ENCODE measurements around the gene KCNK3.
A peak's percentile ranks its signal among the peaks of the same experiment; 100 is the strongest.
"Not testable (repeated sequence)": the region's sequence is repeated elsewhere in the genome, so short reads cannot be mapped to it uniquely, and the experiment has no call there.

KCNK3 gene

DNA sequence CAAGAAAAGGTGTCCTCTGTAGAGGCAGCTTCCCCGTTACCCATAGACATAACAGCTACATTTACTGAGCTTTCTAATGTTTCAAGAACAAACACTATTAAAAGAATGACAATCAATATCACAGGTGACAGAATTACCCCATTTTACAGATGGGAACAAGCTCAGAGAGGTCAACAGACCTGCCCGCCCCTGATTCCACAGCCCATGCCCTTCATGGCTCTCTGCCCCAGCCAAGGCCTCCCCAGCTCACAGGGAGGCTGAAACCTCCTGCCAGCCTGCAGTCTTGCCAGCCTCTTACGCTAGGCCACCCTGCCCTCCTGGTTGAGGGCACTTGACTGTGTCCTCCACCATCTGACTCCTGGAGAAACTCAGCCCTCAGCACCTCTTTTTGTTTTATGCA lies 52.4 kb downstream of the KCNK3 start:
- in situ Hi-C loops (cut with HindIII; ENCODE audit: low pct_ligation_motif_present, low sequenced_read_pairs) = no loop called here
- H3K36me3 ChIP-seq (replicated peaks) = no peaks in the 10 kb centered on the region
- H3K27ac ChIP-seq = no peak overlapping the region
- no peaks in the 10 kb centered on the region for H3K27me3 ChIP-seq (replicated peaks)
- no peak overlapping the region for H3K4me3 ChIP-seq (ENCODE audit: low read depth, low read length)
- TF ChIP-seq, protein P1, sequence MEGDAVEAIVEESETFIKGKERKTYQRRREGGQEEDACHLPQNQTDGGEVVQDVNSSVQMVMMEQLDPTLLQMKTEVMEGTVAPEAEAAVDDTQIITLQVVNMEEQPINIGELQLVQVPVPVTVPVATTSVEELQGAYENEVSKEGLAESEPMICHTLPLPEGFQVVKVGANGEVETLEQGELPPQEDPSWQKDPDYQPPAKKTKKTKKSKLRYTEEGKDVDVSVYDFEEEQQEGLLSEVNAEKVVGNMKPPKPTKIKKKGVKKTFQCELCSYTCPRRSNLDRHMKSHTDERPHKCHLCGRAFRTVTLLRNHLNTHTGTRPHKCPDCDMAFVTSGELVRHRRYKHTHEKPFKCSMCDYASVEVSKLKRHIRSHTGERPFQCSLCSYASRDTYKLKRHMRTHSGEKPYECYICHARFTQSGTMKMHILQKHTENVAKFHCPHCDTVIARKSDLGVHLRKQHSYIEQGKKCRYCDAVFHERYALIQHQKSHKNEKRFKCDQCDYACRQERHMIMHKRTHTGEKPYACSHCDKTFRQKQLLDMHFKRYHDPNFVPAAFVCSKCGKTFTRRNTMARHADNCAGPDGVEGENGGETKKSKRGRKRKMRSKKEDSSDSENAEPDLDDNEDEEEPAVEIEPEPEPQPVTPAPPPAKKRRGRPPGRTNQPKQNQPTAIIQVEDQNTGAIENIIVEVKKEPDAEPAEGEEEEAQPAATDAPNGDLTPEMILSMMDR (IDR thresholded peaks at IDR 0.05; ENCODE audit: low read depth, low read length, missing control alignments) = no peak
- no peak for DNase-seq

DNA sequence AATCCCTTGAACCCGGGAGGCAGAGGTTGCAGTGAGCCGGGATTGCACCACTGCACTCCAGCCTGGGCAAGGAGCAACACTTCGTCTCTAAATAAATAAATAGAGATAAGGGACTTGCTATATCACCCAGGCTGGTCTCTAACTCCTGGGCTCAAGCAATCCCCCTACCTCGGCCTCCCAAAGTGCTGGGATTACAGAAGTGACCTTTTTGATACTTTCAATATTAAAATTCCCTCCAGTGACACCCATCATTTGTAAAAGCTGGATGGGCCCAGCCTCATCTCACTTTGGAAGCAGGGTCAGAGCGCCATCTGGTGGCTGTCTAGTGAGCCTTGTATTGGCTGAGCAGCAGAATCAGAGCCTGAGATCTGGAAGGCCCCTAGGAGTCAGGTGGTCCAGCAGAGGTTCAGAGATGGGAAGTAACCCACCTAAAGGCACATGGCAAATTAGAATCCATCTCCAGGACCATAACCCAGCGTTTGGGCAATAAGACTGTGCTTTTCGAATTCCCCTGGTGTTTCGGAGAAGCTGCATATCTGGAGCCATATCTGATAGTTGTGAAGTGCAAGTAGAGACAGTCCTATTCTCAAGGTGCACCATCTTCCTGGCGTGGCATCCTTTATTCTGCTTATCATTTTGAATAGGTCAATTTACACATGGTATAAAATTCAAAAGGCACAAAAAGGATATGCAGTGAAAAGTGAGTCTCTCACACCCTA lies 53.2 kb downstream of the KCNK3 start:
- Histone ChIP-seq H3K27me3 (replicated peaks) (no peaks in the 10 kb centered on the region), H3K4me3 (ENCODE audit: low read depth, low read length) (no peak overlapping the region), H3K27ac (no peak overlapping the region), H3K36me3 (replicated peaks) (no peaks in the 10 kb centered on the region)
- DNase-seq = peak; percentile 77
- in situ Hi-C loops (cut with HindIII; ENCODE audit: low pct_ligation_motif_present, low sequenced_read_pairs) = no loop called here
- TF ChIP-seq, protein P1 (IDR thresholded peaks at IDR 0.05; ENCODE audit: low read depth, low read length, missing control alignments) = peak; percentile 95

DNA sequence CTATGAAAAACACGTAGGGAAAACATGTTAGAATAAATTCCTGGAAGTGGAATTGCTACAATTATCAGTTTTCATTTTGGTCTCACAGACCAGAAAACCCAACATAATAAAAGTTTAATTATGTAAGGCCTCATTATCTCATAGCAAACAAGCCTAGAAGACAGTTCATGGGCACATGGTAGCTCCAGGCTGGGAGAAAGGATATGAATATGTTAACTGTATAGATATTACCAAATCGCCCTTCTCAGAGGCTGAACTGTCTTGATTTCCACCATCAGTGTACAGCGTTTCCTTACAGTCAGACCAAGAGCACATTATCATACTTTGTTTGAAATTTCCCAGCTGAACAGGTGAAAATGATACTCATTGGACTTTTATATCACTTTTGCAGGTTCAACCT lies 54.4 kb downstream of the KCNK3 start:
- DNase-seq = no peak
- Histone ChIP-seq H3K36me3 (replicated peaks) (no peaks in the 10 kb centered on the region), H3K27me3 (replicated peaks) (no peaks in the 10 kb centered on the region), H3K4me3 (ENCODE audit: low read depth, low read length) (no peak overlapping the region), H3K27ac (no peak overlapping the region)
- TF ChIP-seq, protein P1 (IDR thresholded peaks at IDR 0.05; ENCODE audit: low read depth, low read length, missing control alignments) = no peak
- in situ Hi-C loops (cut with HindIII; ENCODE audit: low pct_ligation_motif_present, low sequenced_read_pairs) = no loop called here

DNA sequence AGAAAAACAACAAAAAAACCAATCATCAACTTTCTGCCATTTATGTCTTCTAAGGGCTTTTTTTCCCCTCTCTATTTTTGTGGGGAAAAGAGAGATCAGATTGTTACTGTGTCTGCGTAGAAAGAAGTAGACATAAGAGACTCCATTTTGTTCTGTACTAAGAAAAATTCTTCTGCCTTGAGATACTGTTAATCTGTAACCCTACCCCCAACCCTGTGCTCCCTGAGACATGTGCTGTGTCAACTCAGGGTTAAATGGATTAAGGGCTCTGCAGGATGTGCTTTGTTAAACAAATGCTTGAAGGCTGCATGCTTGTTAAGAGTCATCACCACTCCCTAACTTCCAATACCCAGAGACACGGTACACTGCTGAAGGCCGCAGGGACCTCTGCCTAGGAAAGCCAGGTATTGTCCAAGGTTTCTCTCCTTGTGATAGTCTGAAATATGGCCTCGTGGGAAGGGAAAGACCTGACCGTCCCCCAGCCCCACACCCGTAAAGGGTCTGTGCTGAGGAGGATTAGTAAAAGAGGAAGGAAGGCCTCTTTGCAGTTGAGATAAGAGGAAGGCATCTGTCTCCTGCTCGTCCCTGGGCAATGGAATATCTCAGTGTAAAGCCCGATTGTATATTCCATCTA lies 57.4 kb downstream of the KCNK3 start:
- not testable (repeated sequence) for H3K27ac ChIP-seq; DNase-seq; H3K27me3 ChIP-seq (replicated peaks); H3K4me3 ChIP-seq (ENCODE audit: low read depth, low read length); H3K36me3 ChIP-seq (replicated peaks)
- in situ Hi-C loops (cut with HindIII; ENCODE audit: low pct_ligation_motif_present, low sequenced_read_pairs) = loop anchor here (25.0 kb wide), 1 partner anchor 163 kb away; no protein-coding TSS in a partner anchor

DNA sequence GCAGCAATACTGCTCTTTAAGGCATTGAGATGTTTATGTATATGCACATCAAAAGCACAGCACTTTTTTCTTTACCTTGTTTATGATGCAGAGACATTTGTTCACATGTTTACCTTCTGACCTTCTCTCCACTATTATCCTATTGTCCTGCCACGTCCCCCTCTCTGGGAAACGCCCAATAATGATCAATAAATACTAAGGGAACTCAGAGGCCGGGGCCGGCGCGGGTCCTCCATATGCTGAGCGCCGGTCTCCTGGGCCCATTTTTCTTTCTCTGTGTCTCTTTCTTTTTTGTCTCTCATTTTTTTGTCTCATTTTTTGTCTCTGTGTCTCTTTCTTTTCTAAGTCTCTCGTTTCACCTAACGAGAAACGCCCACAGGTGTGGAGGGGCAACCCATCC lies 57.9 kb downstream of the KCNK3 start:
- in situ Hi-C loops (cut with HindIII; ENCODE audit: low pct_ligation_motif_present, low sequenced_read_pairs) = loop anchor here (25.0 kb wide), 1 partner anchor 163 kb away; no protein-coding TSS in a partner anchor

DNA sequence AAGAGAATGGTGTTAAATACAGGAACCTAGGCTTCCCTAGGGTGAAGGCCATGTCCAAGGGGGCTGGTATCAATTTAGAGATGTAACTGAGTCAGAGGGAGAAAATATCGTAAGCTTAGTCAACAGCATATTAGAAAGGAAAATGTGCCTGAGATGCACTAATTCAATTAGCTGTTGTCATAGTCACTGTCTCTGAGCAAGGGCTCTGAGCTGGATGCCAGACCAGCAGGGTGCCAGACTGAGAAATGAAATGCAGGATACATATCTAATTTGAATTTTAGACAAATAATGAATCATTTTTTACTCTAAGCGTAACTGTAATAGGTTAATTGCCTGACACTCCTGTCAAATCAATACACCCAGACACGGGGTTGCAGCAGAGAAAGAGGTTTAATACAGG lies 60.1 kb downstream of the KCNK3 start:
- DNase-seq = no peak
- H3K27ac ChIP-seq = no peak overlapping the region
- H3K36me3 ChIP-seq (replicated peaks) = no peaks in the 10 kb centered on the region
- no peak overlapping the region for H3K4me3 ChIP-seq (ENCODE audit: low read depth, low read length)
- in situ Hi-C loops (cut with HindIII; ENCODE audit: low pct_ligation_motif_present, low sequenced_read_pairs) = loop anchor here (25.0 kb wide), 1 partner anchor 165 kb away; no protein-coding TSS in a partner anchor
- TF ChIP-seq, protein P1 (IDR thresholded peaks at IDR 0.05; ENCODE audit: low read depth, low read length, missing control alignments) = no peak
- H3K27me3 ChIP-seq (replicated peaks) = peaks cover 2% of the 10 kb centered on the region

More for the DNA sequence above, 57.9 kb downstream of the KCNK3 start:
- DNase-seq; H3K27me3 ChIP-seq (replicated peaks); H3K27ac ChIP-seq; H3K36me3 ChIP-seq (replicated peaks); H3K4me3 ChIP-seq (ENCODE audit: low read depth, low read length): not testable (repeated sequence)
